Muscle of leg (tissue), 16 donors: ENCODE data around the gene ZNF146. TPM values are rescaled to one million over a fixed set of nuclear protein-coding genes. Genes with fewer than 3 reads are reported as not detected.
"Not testable (repeated sequence)": the region's sequence is repeated elsewhere in the genome, so short reads cannot be mapped to it uniquely, and the experiment has no call there.

Experiments
- DNase-seq: peaks from one replicate; pipeline ENCODE4 v3.0.0; 2013
- H3K27ac ChIP-seq: one replicate; pipeline ENCODE4 v1.5.1; 2013; ENCODE audit warnings: mild to moderate bottlenecking, low read length, control low read depth
- H3K27me3 ChIP-seq: one replicate; pipeline ENCODE4 v1.6.1; 2013; ENCODE audit warnings: low read length; ENCODE audit not compliant: control insufficient read depth, insufficient read depth
- H3K36me3 ChIP-seq: one replicate; pipeline ENCODE4 v1.6.1; 2013; ENCODE audit warnings: low read length; ENCODE audit not compliant: control insufficient read depth, insufficient read depth
- H3K4me1 ChIP-seq: one replicate; pipeline ENCODE4 v1.6.1; 2013; ENCODE audit warnings: low read length; ENCODE audit not compliant: control insufficient read depth, insufficient read depth
- H3K4me3 ChIP-seq: one replicate; pipeline ENCODE4 v1.5.1; 2013; ENCODE audit warnings: low read length, control low read depth
- H3K9me3 ChIP-seq: replicated peaks from 2 replicates; pipeline ENCODE4 v1.6.1; 2013; ENCODE audit warnings: low read depth, low read length; ENCODE audit not compliant: control insufficient read depth
- WGBS: methylation state at CpG from one replicate; pipeline ENCODE4 v1.1.5; 2013; ENCODE audit warnings: missing lambda C conversion rate; ENCODE audit not compliant: insufficient coverage; 5-methylcytosine and 5-hydroxymethylcytosine counted together
- long read RNA-seq, 11 donors: transcript quantifications; one replicate each; lab custom pipeline, GENCODE V29; 2026
- polyA plus RNA-seq, 8 donors: library from polyadenylated mRNA; unstranded; fragments of 120-200 nt; gene quantifications; one replicate each; pipeline versions ENCODE4 v1.2.1 to v1.2.3, GENCODE V29; 2013; ENCODE audit warnings: inconsistent platforms in 1 of 8, low replicate concordance in 1 of 8; ENCODE audit not compliant: insufficient read length in 8 of 8, insufficient read depth in 1 of 8
- total RNA-seq: library from RNA; stranded (reverse); fragments of 120-200 nt; gene quantifications from one replicate; pipeline ENCODE4 v1.2.4, GENCODE V29; 2013

The ZNF146 gene
- 82.0 TPM for total RNA-seq
- polyA plus RNA-seq = 10 to 100 TPM; 49.7 to 82.3 (median 63.5) TPM
- long read RNA-seq, donor 1, transcript ZNF146-201 (4 exons, 3,326 nt) = major isoform, 6 of 15 reads
- long read RNA-seq, donor 1, transcript ZNF146-202 (3 exons, 3,780 nt) = major isoform, 6 of 15 reads
- long read RNA-seq, donor 1, partial matches to known transcripts = 0 of 15 reads
- long read RNA-seq, donor 1, other reads (novel, unspliced or antisense) = 0 of 15 reads
- long read RNA-seq, donor 2, partial matches to known transcripts = 0 of 1 reads
- long read RNA-seq, donor 2, other reads (novel, unspliced or antisense) = 0 of 1 reads
- long read RNA-seq, donor 3, transcript ZNF146-201 (4 exons, 3,326 nt) = major isoform, 8 of 14 reads
- long read RNA-seq, donor 3, partial matches to known transcripts = 0 of 14 reads
- long read RNA-seq, donor 3, other reads (novel, unspliced or antisense) = 0 of 14 reads
- long read RNA-seq, donor 4, transcript ZNF146-201 (4 exons, 3,326 nt) = major isoform, 6 of 30 reads
- long read RNA-seq, donor 4, partial matches to known transcripts = 17 of 30 reads
- long read RNA-seq, donor 4, other reads (novel, unspliced or antisense) = 0 of 30 reads
- long read RNA-seq, donor 5, transcript ZNF146-201 (4 exons, 3,326 nt) = major isoform, 29 of 43 reads
- long read RNA-seq, donor 5, transcript ZNF146-202 (3 exons, 3,780 nt) = minor isoform, 10 of 43 reads
- long read RNA-seq, donor 5, partial matches to known transcripts = 0 of 43 reads
- long read RNA-seq, donor 5, other reads (novel, unspliced or antisense) = 0 of 43 reads
- long read RNA-seq, donor 6, transcript ZNF146-201 (4 exons, 3,326 nt) = major isoform, 8 of 52 reads
- long read RNA-seq, donor 6, partial matches to known transcripts = 37 of 52 reads
- long read RNA-seq, donor 6, other reads (novel, unspliced or antisense) = 0 of 52 reads
- long read RNA-seq, donor 7, transcript ZNF146-202 (3 exons, 3,780 nt) = minor isoform, 7 of 23 reads
- long read RNA-seq, donor 7, transcript ZNF146-201 (4 exons, 3,326 nt) = major isoform, 14 of 23 reads
- long read RNA-seq, donor 7, partial matches to known transcripts = 0 of 23 reads
- long read RNA-seq, donor 7, other reads (novel, unspliced or antisense) = 0 of 23 reads
- long read RNA-seq, donor 8, transcript ZNF146-201 (4 exons, 3,326 nt) = major isoform, 9 of 20 reads
- long read RNA-seq, donor 8, transcript ZNF146-202 (3 exons, 3,780 nt) = minor isoform, 7 of 20 reads
- long read RNA-seq, donor 8, partial matches to known transcripts = 0 of 20 reads
- long read RNA-seq, donor 8, other reads (novel, unspliced or antisense) = 0 of 20 reads
- long read RNA-seq, donor 9, transcript ZNF146-202 (3 exons, 3,780 nt) = major isoform, 5 of 10 reads
- long read RNA-seq, donor 9, partial matches to known transcripts = 0 of 10 reads
- long read RNA-seq, donor 9, other reads (novel, unspliced or antisense) = 0 of 10 reads
- long read RNA-seq, donor 10, transcript ZNF146-201 (4 exons, 3,326 nt) = minor isoform, 11 of 40 reads
- long read RNA-seq, donor 10, transcript ZNF146-202 (3 exons, 3,780 nt) = major isoform, 18 of 40 reads
- long read RNA-seq, donor 10, partial matches to known transcripts = 6 of 40 reads
- long read RNA-seq, donor 10, other reads (novel, unspliced or antisense) = 0 of 40 reads
- long read RNA-seq, donor 11, transcript ZNF146-201 (4 exons, 3,326 nt) = major isoform, 9 of 22 reads
- long read RNA-seq, donor 11, partial matches to known transcripts = 8 of 22 reads
- long read RNA-seq, donor 11, other reads (novel, unspliced or antisense) = 0 of 22 reads

- DNase-seq = peak; percentile 99
- under 1% methylated on average over 67 of the region's 73 CpGs for WGBS
- Histone ChIP-seq H3K27me3 (no peaks in the 10 kb centered on the region), H3K4me1 (peaks cover 10% of the 10 kb centered on the region), H3K4me3 (peak within 1 kb of the TSS; percentile 96), H3K36me3 (peaks cover 3% of the 10 kb centered on the region), H3K9me3 (no peaks in the 10 kb centered on the region), H3K27ac (peak within 1 kb of the TSS; percentile 98)
These were observed at the start of gene ZNF146, which contains the start of gene ZNF565 for GRCh38 chr19:36214386-36215275. ZNF146 (plus strand) TSS chr19:36215106; CDS start chr19:36236441, 21,335 bp downstream. ZNF565 (minus strand) TSS chr19:36214665; CDS start chr19:36201985, 12,680 bp downstream.

DNA sequence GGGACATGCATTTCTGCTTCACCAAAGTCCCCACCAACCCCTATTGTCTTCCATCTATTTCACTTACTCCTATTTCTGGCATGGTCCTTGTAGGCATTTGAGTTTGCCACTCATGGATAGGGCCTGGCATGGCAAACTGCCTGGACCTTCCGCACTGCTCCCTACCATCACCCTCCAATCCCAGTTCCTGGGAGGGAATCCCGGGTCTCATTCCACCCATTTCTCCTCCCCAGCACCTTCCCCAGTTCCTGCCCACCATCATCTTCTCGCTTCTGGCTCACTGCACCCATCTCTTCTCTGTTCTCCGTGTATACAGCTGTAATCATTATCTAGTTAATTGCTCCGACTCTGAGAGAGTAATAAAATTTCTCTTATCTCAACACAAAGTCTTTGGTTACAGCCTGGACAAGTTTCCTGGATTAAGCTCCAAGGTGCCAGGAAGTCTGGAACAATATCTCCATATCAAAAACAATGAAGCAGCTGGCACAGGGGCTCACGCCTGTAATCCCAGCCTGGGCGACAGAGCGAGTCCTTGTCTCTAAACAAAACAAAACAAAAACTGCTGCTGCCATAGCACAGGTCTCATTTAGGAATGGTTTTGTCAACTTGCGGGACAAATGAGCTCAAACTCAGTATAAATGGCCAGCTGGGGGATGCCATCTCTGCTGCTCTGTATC lies 45.7 kb upstream of the ZNF146 start:
- Histone ChIP-seq H3K9me3 (no peaks in the 10 kb centered on the region), H3K27me3 (no peaks in the 10 kb centered on the region), H3K27ac (peak overlapping the region; percentile 74), H3K4me1 (peaks cover 15% of the 10 kb centered on the region), H3K36me3 (no peaks in the 10 kb centered on the region), H3K4me3 (no peak overlapping the region)
- peak; percentile 46 for DNase-seq
- 52% methylated on average over 7 of the region's 9 CpGs for WGBS

DNA sequence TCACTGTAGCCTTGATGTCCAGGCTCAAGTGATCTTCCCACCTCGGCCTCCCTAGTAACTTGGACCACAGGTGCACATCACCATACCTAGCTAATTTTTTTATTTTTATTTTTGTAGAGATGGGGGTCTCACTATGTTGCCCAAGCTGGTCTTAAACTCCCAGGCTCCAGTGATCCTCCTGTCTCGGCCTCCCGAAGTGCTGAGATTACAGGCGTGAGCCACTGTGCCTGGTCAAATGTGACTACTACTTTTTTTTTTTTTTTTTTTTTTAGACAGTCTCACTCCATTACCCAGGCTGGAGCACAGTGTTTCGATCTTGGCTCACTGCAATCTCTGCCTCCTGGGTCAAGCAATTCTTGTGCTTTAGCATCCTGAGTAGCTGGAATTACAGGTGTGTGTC lies 42.1 kb upstream of the ZNF146 start:
- no peak overlapping the region for H3K27ac ChIP-seq
- no peak overlapping the region for H3K4me3 ChIP-seq
- WGBS = 100% methylated on average over 3 of the region's 5 CpGs
- H3K9me3 ChIP-seq = no peaks in the 10 kb centered on the region
- H3K4me1 ChIP-seq = peaks cover 15% of the 10 kb centered on the region
- no peaks in the 10 kb centered on the region for H3K27me3 ChIP-seq
- DNase-seq = no peak
- H3K36me3 ChIP-seq = no peaks in the 10 kb centered on the region

GRCh38 chr19:36173846-36174245 lies 41.1 kb upstream of the ZNF146 start:
- not testable (repeated sequence) for H3K9me3 ChIP-seq, H3K4me3 ChIP-seq, DNase-seq, H3K27ac ChIP-seq, H3K27me3 ChIP-seq, H3K36me3 ChIP-seq
- peaks cover 14% of the 10 kb centered on the region for H3K4me1 ChIP-seq
- WGBS = 79% methylated on average over 4 of the region's 8 CpGs

- H3K36me3 ChIP-seq = peaks cover 11% of the 10 kb centered on the region
- H3K27ac ChIP-seq, H3K9me3 ChIP-seq, DNase-seq, H3K4me1 ChIP-seq, H3K27me3 ChIP-seq, H3K4me3 ChIP-seq: not testable (repeated sequence)
- WGBS = no CpG with 5 or more reads among the region's 2 CpGs
These were observed 35.8 kb upstream of the ZNF146 start for GRCh38 chr19:36179077-36179476.

DNA sequence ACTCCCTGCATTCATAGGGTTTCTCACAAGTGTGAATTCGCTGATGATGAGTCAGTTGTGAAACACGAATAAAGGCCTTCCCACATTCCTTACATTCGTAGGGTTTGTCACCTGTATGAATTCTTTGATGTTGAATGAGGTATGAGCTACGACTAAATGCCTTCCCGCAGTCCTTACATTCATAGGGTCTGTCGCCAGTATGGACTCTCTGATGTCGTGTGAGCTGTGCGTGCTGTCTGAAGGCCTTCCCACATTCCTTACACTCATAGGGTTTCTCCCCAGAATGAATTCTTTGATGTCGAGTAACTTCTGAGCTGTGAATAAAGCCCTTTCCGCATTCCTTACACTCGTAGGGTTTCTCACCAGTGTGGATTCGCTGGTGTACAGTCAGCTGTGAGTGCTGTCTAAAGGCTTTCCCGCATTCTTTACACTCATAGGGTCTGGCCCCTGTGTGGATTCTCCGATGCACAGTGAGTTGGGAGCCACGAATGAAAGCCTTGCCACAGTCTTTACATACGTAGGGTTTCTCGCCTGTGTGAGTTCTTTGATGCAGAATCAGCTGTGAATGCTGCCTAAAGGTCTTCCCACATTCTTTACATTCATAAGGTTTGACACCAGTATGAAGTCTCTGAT lies 32.2 kb upstream of the ZNF146 start:
- WGBS = 84% methylated on average over 3 of the region's 17 CpGs
- Histone ChIP-seq H3K4me3 (no peak overlapping the region), H3K27me3 (no peaks in the 10 kb centered on the region), H3K4me1 (peaks cover 2% of the 10 kb centered on the region), H3K27ac (peak overlapping the region; percentile 42), H3K9me3 (no peaks in the 10 kb centered on the region), H3K36me3 (peaks cover 13% of the 10 kb centered on the region)
- DNase-seq = peak; percentile 37

DNA sequence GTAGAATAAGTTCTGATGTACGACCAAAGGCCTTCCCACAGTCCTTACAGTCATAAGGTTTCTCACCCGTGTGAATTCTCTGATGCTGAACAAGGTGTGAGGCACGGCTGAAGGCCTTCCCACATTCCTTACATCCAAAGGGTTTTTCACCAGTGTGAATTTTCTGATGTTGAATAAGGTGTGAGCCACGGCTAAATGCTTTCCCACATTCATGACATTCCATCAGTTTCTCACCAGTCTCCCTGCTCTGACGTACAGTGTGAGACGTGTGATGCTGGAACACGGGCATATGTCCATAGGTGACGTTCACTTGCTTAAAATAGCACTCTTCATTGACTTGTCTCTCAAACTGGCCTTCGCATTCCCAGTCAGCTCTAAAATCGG lies 31.7 kb upstream of the ZNF146 start:
- no peaks in the 10 kb centered on the region for H3K9me3 ChIP-seq
- H3K4me1 ChIP-seq = peaks cover 2% of the 10 kb centered on the region
- peak; percentile 46 for DNase-seq
- 80% methylated on average over 2 of the region's 10 CpGs for WGBS
- H3K27me3 ChIP-seq = no peaks in the 10 kb centered on the region
- H3K4me3 ChIP-seq = no peak overlapping the region
- peaks cover 13% of the 10 kb centered on the region for H3K36me3 ChIP-seq
- H3K27ac ChIP-seq = peak overlapping the region; percentile 42

DNA sequence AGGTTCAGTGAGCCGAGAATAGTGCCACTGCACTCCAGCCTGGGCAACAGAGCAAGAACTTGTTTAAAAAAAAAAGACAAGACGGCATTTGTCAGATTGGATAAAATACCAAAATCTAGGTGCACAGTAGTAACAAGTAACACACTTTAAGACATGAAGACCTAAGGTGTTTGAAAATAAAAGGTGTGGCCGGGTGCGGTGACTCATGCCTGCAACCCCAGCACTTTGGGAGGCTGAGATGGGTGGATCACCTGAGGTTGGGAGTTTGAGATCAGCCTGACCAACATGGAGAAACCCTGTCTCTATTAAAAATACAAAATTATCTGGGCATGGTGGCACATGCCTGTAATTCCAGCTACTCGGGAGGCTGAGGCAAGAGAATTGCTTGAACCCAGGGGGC lies 28.2 kb upstream of the ZNF146 start:
- H3K4me1 ChIP-seq, H3K4me3 ChIP-seq, H3K27ac ChIP-seq, H3K27me3 ChIP-seq, DNase-seq, H3K9me3 ChIP-seq: not testable (repeated sequence)
- WGBS = 100% methylated on average over 1 of the region's 5 CpGs
- H3K36me3 ChIP-seq = peaks cover 15% of the 10 kb centered on the region
